Hepatocyte (in vitro differentiated cells): ENCODE measurements around the gene MIGA2. TPM values are rescaled to one million over a fixed set of nuclear protein-coding genes. Genes with fewer than 3 reads are reported as not detected.

Experiments used
- DNase-seq: peaks from one replicate; pipeline ENCODE4 v3.0.0-alpha.2; 2016; ENCODE audit warnings: low spot score
- H2AFZ ChIP-seq: fragments of 200-600 bp; sonication (generic); 2 replicates; pipeline ENCODE4 v1.6.0; 2016; ENCODE audit warnings: antibody characterized with exemption, mild to moderate bottlenecking
- H3K27ac ChIP-seq: fragments of 200-600 bp; sonication (generic); 2 replicates; pipeline ENCODE4 v1.5.1; 2016; ENCODE audit warnings: mild to moderate bottlenecking
- H3K27me3 ChIP-seq: fragments of 200-600 bp; sonication (generic); 2 replicates; pipeline ENCODE4 v1.6.1; 2016
- H3K36me3 ChIP-seq: fragments of 200-600 bp; sonication (generic); replicated peaks from 2 replicates; pipeline ENCODE4 v1.5.1; 2016; ENCODE audit warnings: low read depth; ENCODE audit not compliant: insufficient read depth
- H3K4me1 ChIP-seq: fragments of 200-600 bp; sonication (generic); 2 replicates; pipeline ENCODE4 v1.5.1; 2016; ENCODE audit warnings: mild to moderate bottlenecking, moderate library complexity; ENCODE audit not compliant: insufficient read depth
- H3K4me2 ChIP-seq: fragments of 200-600 bp; sonication (generic); 2 replicates; pipeline ENCODE4 v1.6.0; 2016
- H3K4me3 ChIP-seq: fragments of 200-600 bp; sonication (generic); 2 replicates; pipeline ENCODE4 v1.5.1; 2016; ENCODE audit warnings: mild to moderate bottlenecking
- H3K79me2 ChIP-seq: fragments of 200-600 bp; sonication (generic); 2 replicates; pipeline ENCODE4 v1.6.0; 2017; ENCODE audit warnings: mild to moderate bottlenecking
- H3K9me2 ChIP-seq: fragments of 200-600 bp; sonication (generic); replicated peaks from 2 replicates; pipeline ENCODE4 v1.6.0; 2017; ENCODE audit warnings: mild to moderate bottlenecking; ENCODE audit not compliant: insufficient read depth
- H3K9me3 ChIP-seq: fragments of 200-600 bp; sonication (generic); 2 replicates; pipeline ENCODE4 v1.5.1; 2016; ENCODE audit warnings: low read depth, mild to moderate bottlenecking
- H4K20me1 ChIP-seq: fragments of 200-600 bp; sonication (generic); 2 replicates; pipeline ENCODE4 v1.6.0; 2016; ENCODE audit warnings: mild to moderate bottlenecking; ENCODE audit not compliant: insufficient read depth, poor library complexity, severe bottlenecking
- EZH2 ChIP-seq: fragments of 200-600 bp; sonication (generic); IDR thresholded peaks from 2 replicates; pipeline ENCODE4 v1.6.1; 2016; ENCODE audit warnings: antibody characterized with exemption, mild to moderate bottlenecking, borderline replicate concordance
- EZH2phosphoT487 ChIP-seq: fragments of 200-600 bp; sonication (generic); IDR thresholded peaks from one replicate; pipeline ENCODE4 v1.6.1; 2018; ENCODE audit warnings: antibody characterized with exemption, mild to moderate bottlenecking, low read depth, moderate library complexity; ENCODE audit not compliant: unreplicated experiment, severe bottlenecking
- WGBS: methylation state at CpG from one replicate; pipeline ENCODE4 v1.1.6; 2016; ENCODE audit warnings: low lambda C conversion rate; ENCODE audit errors: missing lambda C conversion rate; 5-methylcytosine and 5-hydroxymethylcytosine counted together
- polyA plus RNA-seq: library from polyadenylated mRNA; unstranded; fragments of >200 nt; fragmentation: Nextera tagmentation; extraction: Ambion mirVana; gene quantifications from 2 replicates; pipeline ENCODE4 v1.2.1, GENCODE V29; 2016
- total RNA-seq: library from RNA; depleted of rRNA; stranded (reverse); fragments of >200 nt; gene quantifications from 2 replicates; pipeline ENCODE4 v1.2.3, GENCODE V29; 2014
- TF ChIP-seq, protein P1 (sequence below): fragments of 200-600 bp; sonication (generic); IDR thresholded peaks from 2 replicates; pipeline ENCODE4 v1.5.1; 2016; ENCODE audit warnings: antibody characterized with exemption, mild to moderate bottlenecking; ENCODE audit not compliant: poor library complexity

The MIGA2 gene
- total and polyA plus RNA-seq, 2 experiments from 2014 or later = 23.4 to 29.5 TPM

DNA sequence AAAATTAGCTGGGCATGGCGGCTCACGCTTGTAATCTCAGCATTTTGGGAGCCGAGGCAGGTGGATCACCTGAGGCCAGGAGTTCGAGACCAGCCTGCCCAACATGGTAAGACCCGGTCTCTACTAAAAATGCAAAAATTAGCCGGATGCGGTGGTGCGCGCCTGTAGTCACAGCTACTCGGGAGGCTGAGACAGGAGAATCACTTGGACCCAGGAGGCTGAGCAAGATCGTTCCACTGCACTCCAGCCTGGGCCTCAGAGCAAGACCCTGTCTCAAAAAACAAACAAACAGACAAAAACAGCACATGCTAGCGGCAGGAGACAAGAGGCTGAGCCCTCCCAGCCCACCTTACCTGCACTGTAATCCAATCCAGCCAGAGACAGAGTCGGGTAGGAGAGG lies 43.4 kb downstream of the MIGA2 start:
- Histone ChIP-seq H2AFZ (peak overlapping the region; percentile 34), H3K36me3 (no peaks in the 10 kb centered on the region), H3K9me2 (no peaks in the 10 kb centered on the region), H3K27ac (no peak overlapping the region), H3K79me2 (peaks cover 27% of the 10 kb centered on the region), H3K4me3 (peak overlapping the region; percentile 32), H3K4me1 (peaks cover 5% of the 10 kb centered on the region), H4K20me1 (no peaks in the 10 kb centered on the region), H3K4me2 (peak overlapping the region; percentile 77), H3K9me3 (no peaks in the 10 kb centered on the region), H3K27me3 (no peaks in the 10 kb centered on the region)
- DNase-seq = no peak
- WGBS = 90% methylated on average over 13 of the region's 13 CpGs
- TF ChIP-seq, protein P1, sequence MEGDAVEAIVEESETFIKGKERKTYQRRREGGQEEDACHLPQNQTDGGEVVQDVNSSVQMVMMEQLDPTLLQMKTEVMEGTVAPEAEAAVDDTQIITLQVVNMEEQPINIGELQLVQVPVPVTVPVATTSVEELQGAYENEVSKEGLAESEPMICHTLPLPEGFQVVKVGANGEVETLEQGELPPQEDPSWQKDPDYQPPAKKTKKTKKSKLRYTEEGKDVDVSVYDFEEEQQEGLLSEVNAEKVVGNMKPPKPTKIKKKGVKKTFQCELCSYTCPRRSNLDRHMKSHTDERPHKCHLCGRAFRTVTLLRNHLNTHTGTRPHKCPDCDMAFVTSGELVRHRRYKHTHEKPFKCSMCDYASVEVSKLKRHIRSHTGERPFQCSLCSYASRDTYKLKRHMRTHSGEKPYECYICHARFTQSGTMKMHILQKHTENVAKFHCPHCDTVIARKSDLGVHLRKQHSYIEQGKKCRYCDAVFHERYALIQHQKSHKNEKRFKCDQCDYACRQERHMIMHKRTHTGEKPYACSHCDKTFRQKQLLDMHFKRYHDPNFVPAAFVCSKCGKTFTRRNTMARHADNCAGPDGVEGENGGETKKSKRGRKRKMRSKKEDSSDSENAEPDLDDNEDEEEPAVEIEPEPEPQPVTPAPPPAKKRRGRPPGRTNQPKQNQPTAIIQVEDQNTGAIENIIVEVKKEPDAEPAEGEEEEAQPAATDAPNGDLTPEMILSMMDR = no peak
- no peak for TF ChIP-seq EZH2phosphoT487

DNA sequence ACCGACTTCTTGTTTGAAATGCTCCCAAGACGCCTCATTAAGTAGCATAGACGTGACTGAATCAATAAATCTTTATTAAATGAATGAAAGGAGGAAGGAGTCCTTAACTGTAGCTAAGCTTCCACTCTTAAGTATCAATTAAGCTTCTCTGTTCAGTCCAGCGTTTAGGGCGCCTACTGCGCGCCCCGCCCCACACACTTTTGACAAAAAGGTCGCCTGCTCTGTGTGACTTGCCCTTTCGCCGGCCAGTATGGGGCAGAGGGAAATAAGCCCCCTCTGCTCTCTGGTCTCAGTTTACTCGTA lies 43.8 kb downstream of the MIGA2 start:
- no peak for TF ChIP-seq EZH2
- TF ChIP-seq, protein P1 = no peak
- no peak for TF ChIP-seq EZH2phosphoT487
- no peaks in the 10 kb centered on the region for H3K9me3 ChIP-seq
- H4K20me1 ChIP-seq = no peaks in the 10 kb centered on the region
- no peak for DNase-seq
- H3K9me2 ChIP-seq = no peaks in the 10 kb centered on the region
- peak overlapping the region; percentile 34 for H2AFZ ChIP-seq
- H3K4me2 ChIP-seq = peak overlapping the region; percentile 77
- WGBS = 8% methylated on average over 12 of the region's 12 CpGs
- no peaks in the 10 kb centered on the region for H3K36me3 ChIP-seq
- peak overlapping the region; percentile 32 for H3K4me3 ChIP-seq
- H3K79me2 ChIP-seq = peaks cover 27% of the 10 kb centered on the region
- H3K4me1 ChIP-seq = peaks cover 5% of the 10 kb centered on the region
- H3K27me3 ChIP-seq = no peaks in the 10 kb centered on the region
- H3K27ac ChIP-seq = no peak overlapping the region

DNA sequence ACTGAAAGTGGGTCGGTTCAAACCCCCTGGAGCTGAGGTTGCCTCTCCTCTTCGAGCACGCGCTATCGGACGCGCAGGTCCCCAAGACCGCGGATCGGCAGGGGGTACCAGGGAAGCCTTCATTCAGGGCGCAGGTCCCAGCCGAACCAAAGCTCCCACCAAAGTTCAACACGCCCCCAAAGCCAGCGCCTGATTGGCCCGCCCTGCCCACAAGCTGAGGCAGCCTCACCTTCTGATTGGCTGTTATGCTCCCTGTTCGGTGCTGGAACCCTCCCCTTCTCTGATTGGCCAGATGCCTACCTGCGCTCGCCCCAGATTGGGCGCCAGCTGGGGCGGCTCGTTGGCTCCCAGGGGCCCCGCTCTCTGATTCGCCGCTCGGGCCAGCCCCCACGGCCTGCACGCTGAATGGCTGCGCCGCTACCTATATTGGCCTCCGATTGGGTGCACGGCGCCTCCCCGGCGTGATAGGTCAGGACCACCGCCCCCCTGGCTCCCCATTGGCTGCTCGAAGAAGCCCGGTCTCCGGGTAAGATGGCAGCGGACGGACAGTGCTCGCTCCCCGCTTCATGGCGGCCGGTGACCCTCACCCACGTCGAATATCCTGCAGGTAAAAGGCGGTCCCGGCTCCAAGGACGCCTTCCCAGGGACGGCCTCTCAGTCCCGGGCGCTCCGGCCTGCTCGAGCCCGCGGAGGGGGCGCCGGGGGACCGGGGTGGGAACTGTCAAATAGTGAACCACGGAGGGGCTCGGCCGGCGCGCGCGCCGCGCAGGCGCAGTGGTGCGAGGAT lies 44.4 kb downstream of the MIGA2 start, which contains the start of gene DOLPP1:
Gene DOLPP1 (plus strand): TSS at position 511 of the 787 bp plus-strand sequence. CDS start 21 bp downstream, at position 532.
- Histone ChIP-seq H3K27me3 (no peaks in the 10 kb centered on the region), H3K4me3 (peak within 1 kb of the TSS; percentile 67), H3K79me2 (peaks cover 27% of the 10 kb centered on the region), H3K4me2 (peak within 1 kb of the TSS; percentile 97), H2AFZ (peak within 1 kb of the TSS; percentile 54), H3K9me3 (no peaks in the 10 kb centered on the region), H3K36me3 (no peaks in the 10 kb centered on the region), H3K4me1 (peaks cover 5% of the 10 kb centered on the region), H3K9me2 (no peaks in the 10 kb centered on the region), H4K20me1 (no peaks in the 10 kb centered on the region), H3K27ac (peak within 1 kb of the TSS; percentile 71)
- WGBS = 1% methylated on average over 54 of the region's 70 CpGs
- DNase-seq = peak; percentile 100
- no peak for TF ChIP-seq EZH2phosphoT487

DNA sequence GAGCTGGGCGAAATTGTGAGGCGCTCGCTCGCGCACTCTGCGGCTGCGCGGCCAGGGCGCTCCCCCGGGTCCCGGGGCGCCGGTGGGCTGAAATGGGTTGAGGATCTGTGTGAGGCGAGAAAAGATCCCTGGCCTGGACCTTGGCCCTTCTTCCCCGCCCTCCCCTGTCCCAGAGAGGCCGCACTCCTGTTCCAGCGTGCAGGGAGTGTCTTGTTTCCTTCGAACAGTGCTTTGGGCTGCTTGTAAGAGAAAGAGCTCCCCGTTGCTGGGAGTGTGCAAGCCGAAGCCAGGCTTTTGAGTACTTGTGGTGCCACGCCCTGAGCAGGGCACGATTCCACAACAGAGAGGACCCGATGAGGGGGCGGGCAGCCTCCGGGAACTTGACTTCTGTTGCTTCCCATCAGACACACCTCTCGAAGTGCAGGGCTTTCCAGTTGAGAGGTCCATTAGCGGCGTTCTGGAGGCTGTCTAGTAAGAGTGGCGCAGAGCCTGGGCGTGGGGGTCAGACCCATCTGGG lies 45.0 kb downstream of the MIGA2 start:
- TF ChIP-seq, protein P1 = no peak
- TF ChIP-seq EZH2 (no peak), EZH2phosphoT487 (no peak)
- Histone ChIP-seq H3K27ac (peak overlapping the region; percentile 71), H2AFZ (peak overlapping the region; percentile 54), H3K4me3 (peak overlapping the region; percentile 67), H3K9me2 (no peaks in the 10 kb centered on the region), H3K4me2 (peak overlapping the region; percentile 97), H3K4me1 (peaks cover 5% of the 10 kb centered on the region), H3K79me2 (peaks cover 27% of the 10 kb centered on the region), H4K20me1 (no peaks in the 10 kb centered on the region), H3K27me3 (no peaks in the 10 kb centered on the region), H3K36me3 (no peaks in the 10 kb centered on the region), H3K9me3 (no peaks in the 10 kb centered on the region)
- no peak for DNase-seq
- 5% methylated on average over 30 of the region's 30 CpGs for WGBS
